H1 (cell line): Measurements from ENCODE around the gene HMGN2. TPM values are rescaled to one million over a fixed set of nuclear protein-coding genes. Genes with fewer than 3 reads are reported as not detected.

ENCODE experiments used
- GTF2F1 ChIP-seq: IDR thresholded peaks from 2 replicates; pipeline ENCODE4 v1.6.1; 2012; ENCODE audit warnings: low read depth, low read length, improper control_type of control experiment, borderline replicate concordance
- MAFK ChIP-seq: IDR thresholded peaks from 2 replicates; pipeline ENCODE4 v1.6.1; 2012; ENCODE audit warnings: low read depth, mild to moderate bottlenecking, improper control_type of control experiment, low read length
- RXRA ChIP-seq: IDR thresholded peaks from 2 replicates; pipeline ENCODE4 v1.6.1; 2011; ENCODE audit warnings: low read depth, mild to moderate bottlenecking, low read length, moderate library complexity; ENCODE audit not compliant: insufficient read depth
- SP2 ChIP-seq: IDR thresholded peaks from 2 replicates; pipeline ENCODE4 v1.6.1; 2012; ENCODE audit warnings: mild to moderate bottlenecking, low read length, inconsistent platforms
- TAF1 ChIP-seq: IDR thresholded peaks from 2 replicates; pipeline ENCODE4 v1.6.1; 2011; ENCODE audit warnings: mild to moderate bottlenecking, low read depth, low read length
- polyA plus RNA-seq, 7 experiments: library from polyadenylated mRNA; depleted of rRNA in 3 of 7; stranded (reverse) in 5 of 7; unstranded in 2 of 7; fragments of >200 nt in 5 of 7; fragments of 200-250 nt in 2 of 7; gene quantifications; 1 replicate in 5 of 7; 2 replicates in 1 of 7; 4 replicates in 1 of 7; pipeline versions ENCODE4 v1.2.1 to v1.2.3, GENCODE V29; 2011 to 2013; ENCODE audit warnings: missing spikeins in 2 of 7, mixed read lengths in 2 of 7
- total RNA-seq: library from RNA; stranded (reverse); fragmentation: NEBNext Ultra II Directional; extraction: Animal tissue kit (Norgen Biotek cat#: 25700); gene quantifications from 2 replicates; pipeline ENCODE4 v1.2.1, GENCODE V29; 2021
- TF ChIP-seq, protein P1 (sequence below): IDR thresholded peaks from 2 replicates; pipeline ENCODE4 v1.6.1; 2012; ENCODE audit warnings: inconsistent platforms
- TF ChIP-seq, protein P2 (sequence below): IDR thresholded peaks from 2 replicates; pipeline ENCODE4 v1.6.1; 2012; ENCODE audit warnings: inconsistent platforms

HMGN2 gene
- total and polyA plus RNA-seq, 2 of the 8 experiments (the other 6 are each of a cell fraction or from before 2014, with no cell fraction given) = 254 to 453 TPM

DNA sequence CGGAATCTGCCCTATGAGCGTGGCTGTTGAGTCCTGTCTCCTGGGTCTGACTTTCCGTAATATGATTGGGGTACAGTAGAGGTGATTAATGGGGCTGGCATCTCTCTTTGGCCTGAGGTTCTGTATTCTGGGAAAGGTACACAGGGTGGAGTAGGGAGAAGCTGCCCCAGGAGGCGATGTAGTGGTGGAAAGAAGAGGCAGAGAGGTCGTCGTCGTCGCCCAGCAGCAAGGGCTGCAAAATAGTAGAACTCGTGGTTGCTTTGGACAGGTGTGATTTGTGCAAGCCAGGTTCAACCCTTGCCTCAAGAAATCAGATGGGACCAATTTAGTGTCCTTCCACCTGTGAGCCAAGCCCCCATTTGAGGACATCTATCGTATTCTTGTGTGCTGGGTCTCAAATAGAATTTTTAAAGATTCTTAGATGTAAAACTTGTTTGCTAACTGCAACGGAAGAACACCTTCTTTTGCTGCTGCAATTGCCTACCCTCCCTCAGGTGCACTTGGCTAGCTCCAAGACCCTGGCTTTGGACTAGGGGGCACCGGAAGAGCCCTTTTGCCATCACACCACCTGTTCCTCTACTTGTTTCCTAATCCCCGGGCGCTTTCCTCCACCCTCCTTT is 1.3 kb upstream of the HMGN2 start (continued):
- TF ChIP-seq, protein P1, sequence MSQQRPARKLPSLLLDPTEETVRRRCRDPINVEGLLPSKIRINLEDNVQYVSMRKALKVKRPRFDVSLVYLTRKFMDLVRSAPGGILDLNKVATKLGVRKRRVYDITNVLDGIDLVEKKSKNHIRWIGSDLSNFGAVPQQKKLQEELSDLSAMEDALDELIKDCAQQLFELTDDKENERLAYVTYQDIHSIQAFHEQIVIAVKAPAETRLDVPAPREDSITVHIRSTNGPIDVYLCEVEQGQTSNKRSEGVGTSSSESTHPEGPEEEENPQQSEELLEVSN = no peak
- 0 out of 2 replicates have a peak, but pooled peaks have one; percentile 24 for TF ChIP-seq TAF1
- TF ChIP-seq MAFK = no peak
- TF ChIP-seq SP2 = no peak
- no peak for TF ChIP-seq GTF2F1
- TF ChIP-seq, protein P2, sequence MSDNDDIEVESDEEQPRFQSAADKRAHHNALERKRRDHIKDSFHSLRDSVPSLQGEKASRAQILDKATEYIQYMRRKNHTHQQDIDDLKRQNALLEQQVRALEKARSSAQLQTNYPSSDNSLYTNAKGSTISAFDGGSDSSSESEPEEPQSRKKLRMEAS = no peak
- TF ChIP-seq RXRA = no peak
